Kidney capillary endothelial cell (primary cell): ENCODE measurements around the gene RNF152.
"Not testable (repeated sequence)": the region's sequence is repeated elsewhere in the genome, so short reads cannot be mapped to it uniquely, and the experiment has no call there.

Experiments
- DNase-seq: peaks from one replicate; pipeline ENCODE4 v3.0.0-alpha.2; 2018; ENCODE audit warnings: low spot score

RNF152 gene

GRCh38 chr18:61821748-61822147, 71.1 kb downstream of the RNF152 start:
- DNase-seq, result no peak

GRCh38 chr18:61820882-61821281, 71.9 kb downstream of the RNF152 start:
- no peak for DNase-seq

- DNase-seq, result no peak
These were observed 75.7 kb downstream of the RNF152 start for GRCh38 chr18:61817086-61817485.

- DNase-seq, result no peak
These were observed 76.8 kb downstream of the RNF152 start for GRCh38 chr18:61815885-61816470.

- no peak for DNase-seq
These were observed 84.5 kb downstream of the RNF152 start for GRCh38 chr18:61808286-61808685.

- no peak for DNase-seq
These were observed 89.4 kb downstream of the RNF152 start for GRCh38 chr18:61803393-61803792.

DNA sequence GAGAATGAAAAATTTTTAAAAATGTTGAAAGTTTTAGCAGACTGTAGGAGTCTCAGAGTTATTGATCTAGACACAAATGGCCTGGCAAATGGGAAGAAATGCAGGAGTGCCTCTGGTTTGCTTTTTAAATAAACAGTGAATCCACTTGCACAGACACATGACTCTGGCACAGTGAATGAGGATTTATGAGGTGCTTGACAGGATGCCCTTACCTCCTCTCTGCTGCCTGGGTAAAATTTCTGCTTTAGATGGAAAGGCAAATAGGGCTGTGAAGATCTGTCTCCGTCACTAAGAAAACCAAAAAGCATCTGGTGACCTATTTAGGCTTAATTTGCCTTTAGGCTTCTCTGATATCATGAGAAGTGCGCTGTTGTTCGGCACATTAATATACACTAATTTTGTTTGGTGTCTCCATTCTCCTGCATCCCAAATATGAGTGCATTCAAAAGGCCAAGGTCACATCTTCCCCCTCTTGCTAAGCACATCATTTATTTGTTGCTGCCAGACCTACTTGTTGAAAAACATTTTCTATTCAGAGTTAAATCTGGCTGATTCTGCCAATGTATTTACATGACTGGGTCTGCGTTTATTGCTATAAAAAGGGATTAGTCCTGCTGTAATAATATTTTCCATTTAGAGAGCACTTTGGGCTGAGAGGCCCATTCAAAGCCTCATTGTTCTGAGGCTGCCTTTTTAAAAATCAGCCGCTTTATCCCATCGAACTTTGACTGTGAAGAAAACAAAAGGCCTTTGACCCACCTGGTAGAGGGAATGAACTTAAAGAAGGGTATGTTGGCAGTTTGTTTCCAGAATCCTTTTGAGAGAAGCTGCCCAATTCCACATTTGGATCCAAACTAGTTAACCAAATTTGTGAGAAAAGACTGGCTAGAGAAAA, 94.9 kb downstream of the RNF152 start:
- no peak for DNase-seq

- no peak for DNase-seq
These were observed 101.8 kb downstream of the RNF152 start for GRCh38 chr18:61791031-61791430.

GRCh38 chr18:61787011-61787670, 105.7 kb downstream of the RNF152 start:
- not testable (repeated sequence) for DNase-seq

- no peak for DNase-seq
These were observed 107.2 kb downstream of the RNF152 start for GRCh38 chr18:61785588-61785987.

GRCh38 chr18:61784834-61785233, 108.0 kb downstream of the RNF152 start:
- no peak for DNase-seq

DNA sequence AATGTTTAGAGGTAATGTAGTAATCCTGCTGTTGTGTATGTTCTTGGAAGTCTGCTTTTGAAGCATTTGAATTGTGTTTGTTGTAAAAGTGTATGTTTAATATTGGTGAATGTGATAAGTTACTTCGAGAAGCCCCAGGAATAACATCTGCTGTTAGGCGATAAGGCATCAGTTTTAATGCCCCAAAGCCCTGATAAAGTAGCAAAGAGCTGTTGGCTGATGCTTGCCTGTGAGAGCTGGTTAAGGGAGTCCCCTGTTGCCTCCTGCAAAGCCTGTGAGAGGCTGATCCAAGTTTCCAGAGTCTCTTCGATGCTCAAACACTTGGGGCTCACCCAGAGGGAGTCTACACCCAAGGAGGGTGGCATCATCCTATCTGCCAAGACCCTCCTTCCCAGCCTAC, 110.3 kb downstream of the RNF152 start:
- DNase-seq, result no peak

GRCh38 chr18:61776201-61776600, 116.6 kb downstream of the RNF152 start:
- not testable (repeated sequence) for DNase-seq

DNA sequence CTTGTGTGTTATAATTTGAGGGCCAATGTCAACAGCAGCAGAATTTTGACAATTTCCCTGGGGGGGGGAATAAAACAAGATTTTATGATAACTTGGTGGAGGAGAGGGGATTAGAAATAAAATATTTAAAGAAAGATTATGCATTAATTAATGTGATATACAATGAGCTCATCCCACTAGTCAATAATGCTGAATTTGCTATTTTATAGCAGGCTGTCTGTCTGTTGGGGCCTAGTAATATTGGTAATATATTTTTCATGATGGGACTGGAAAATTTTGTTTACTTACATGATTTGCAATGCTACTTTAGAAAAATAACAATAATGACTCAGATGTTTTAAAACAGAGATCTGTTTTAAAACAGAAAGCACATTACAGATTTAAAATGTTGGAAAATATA, 118.0 kb downstream of the RNF152 start:
- DNase-seq, result no peak

GRCh38 chr18:61772293-61772848, 120.4 kb downstream of the RNF152 start:
- DNase-seq, result no peak

DNA sequence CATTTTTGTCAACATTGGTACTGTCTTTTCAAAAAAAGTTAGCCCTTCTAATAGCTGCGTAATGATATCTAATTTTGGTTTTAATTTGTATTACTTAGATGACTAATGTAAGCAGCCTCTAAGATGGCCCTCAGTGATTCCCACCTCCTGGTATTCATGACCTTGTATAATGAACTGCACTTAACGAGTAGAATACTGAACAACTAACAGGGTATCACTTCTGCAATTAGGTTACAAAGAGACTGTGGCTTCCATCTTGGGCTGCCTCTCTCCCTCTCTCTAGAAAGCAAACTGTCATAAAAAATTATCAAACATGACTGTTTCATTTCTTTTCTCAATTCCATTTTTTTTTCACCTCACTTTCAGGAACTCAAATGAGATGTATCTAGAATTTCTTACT, 120.9 kb downstream of the RNF152 start:
- DNase-seq, result no peak

DNA sequence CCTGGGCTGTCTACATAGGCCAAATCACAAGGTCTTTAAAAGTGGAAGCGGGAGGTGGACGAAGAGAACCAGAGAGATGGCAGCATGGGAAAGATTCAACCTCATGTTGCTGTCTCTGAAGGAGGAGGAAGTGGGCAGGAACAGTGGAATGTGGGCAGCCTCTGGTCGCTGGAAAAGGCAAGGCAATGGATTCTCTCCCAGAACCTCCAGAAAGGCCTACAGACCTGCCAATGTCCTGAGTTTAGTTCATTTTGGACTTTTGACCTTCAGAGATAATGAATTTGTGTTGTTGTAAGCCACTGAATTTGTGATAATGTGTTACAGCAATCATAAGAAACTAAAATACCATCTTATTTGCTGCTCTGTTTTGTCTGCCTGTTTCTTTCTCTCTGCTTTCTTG, 122.5 kb downstream of the RNF152 start:
- no peak for DNase-seq

- no peak for DNase-seq
These were observed 126.4 kb downstream of the RNF152 start for GRCh38 chr18:61766266-61766884.

DNA sequence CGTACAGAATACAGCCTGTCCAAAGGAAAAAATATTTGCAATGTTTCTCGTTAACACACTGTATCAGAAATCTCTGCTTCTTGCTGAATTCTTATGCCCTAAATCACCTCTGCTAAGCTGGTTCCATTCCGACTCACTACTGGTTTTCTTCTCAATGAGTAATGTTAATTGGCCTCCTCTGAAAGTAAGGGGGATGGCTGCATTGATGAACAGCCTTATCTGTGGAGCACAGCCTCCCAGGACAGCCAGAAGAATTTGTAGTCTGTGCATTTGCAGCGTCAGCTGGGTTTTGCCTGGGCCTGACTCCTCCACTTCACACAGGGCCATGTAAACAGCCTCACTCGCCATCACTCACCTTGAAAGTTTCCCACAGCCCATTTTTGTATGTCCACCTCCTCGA, 127.7 kb downstream of the RNF152 start:
- no peak for DNase-seq

GRCh38 chr18:61764381-61764780, 128.4 kb downstream of the RNF152 start:
- DNase-seq, result no peak

DNA sequence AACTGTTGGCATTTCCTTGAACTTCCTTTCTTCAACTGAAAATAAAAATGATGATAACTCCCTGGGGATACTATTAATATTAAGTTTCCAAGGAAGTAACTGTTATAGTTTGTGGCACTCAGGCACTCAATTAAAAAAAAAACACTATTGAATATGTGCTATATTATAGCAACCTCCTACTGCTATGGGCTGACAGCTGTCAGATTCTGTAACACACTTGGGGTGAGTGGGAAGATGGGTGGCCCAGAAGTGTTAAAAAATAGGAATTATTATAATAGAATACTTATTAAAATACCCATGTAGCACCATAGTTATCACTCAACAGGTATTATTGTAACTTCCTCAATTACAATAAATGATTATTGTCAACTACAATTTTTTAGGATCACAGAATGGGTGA, 130.9 kb downstream of the RNF152 start:
- no peak for DNase-seq
